HG03575 (cell line): ENCODE data around the gene FALEC.
"Not testable (repeated sequence)": the region's sequence is repeated elsewhere in the genome, so short reads cannot be mapped to it uniquely, and the experiment has no call there.

ENCODE experiments used
- ATAC-seq: cut with Tn5 transposase; IDR thresholded peaks from one replicate; pipeline ENCODE4 v1.9.1; 2021; ENCODE audit not compliant: unreplicated experiment, insufficient number of reproducible peaks, low FRiP score; ENCODE audit errors: extremely low read depth

FALEC gene

GRCh38 chr1:150565240-150565991, 49.9 kb downstream of the FALEC start:
- ATAC-seq = not testable (repeated sequence)

GRCh38 chr1:150566589-150567340, 51.2 kb downstream of the FALEC start:
- ATAC-seq = no peak

GRCh38 chr1:150567341-150567716, 51.8 kb downstream of the FALEC start:
- no peak for ATAC-seq

- ATAC-seq = no peak
Measured at GRCh38 chr1:150567717-150568593, 52.4 kb downstream of the FALEC start.

- no peak for ATAC-seq
Measured at GRCh38 chr1:150568594-150568966, 53.0 kb downstream of the FALEC start.

- no peak for ATAC-seq
Measured at GRCh38 chr1:150572918-150573647, 57.5 kb downstream of the FALEC start.

GRCh38 chr1:150573648-150574071, 58.1 kb downstream of the FALEC start:
- ATAC-seq = not testable (repeated sequence)

- no peak for ATAC-seq
Measured at GRCh38 chr1:150574260-150575071, 58.9 kb downstream of the FALEC start.

- ATAC-seq = no peak
Measured at GRCh38 chr1:150575072-150575489, 59.5 kb downstream of the FALEC start.

- ATAC-seq = no peak
Measured at GRCh38 chr1:150575518-150576366, 60.2 kb downstream of the FALEC start.

- no peak for ATAC-seq
Measured at GRCh38 chr1:150576367-150576711, 60.8 kb downstream of the FALEC start.

GRCh38 chr1:150576794-150577556, 61.4 kb downstream of the FALEC start:
- no peak for ATAC-seq

GRCh38 chr1:150577557-150578271, 62.2 kb downstream of the FALEC start:
- ATAC-seq = no peak

GRCh38 chr1:150578272-150579109, 62.9 kb downstream of the FALEC start:
- no peak for ATAC-seq
